ENCODE measurements around the gene UBA6. TPM values are rescaled to one million over a fixed set of nuclear protein-coding genes. Genes with fewer than 3 reads are reported as not detected.

The UBA6 gene
- total and polyA plus RNA-seq, 2 of the 4 experiments (the other 2 are of a cell fraction) = 29.2 to 268 TPM

GRCh38 chr4:67659065-67659464 is 41.9 kb downstream of the UBA6 start:
- in situ Hi-C loops (cut with MboI; ENCODE audit: low sequenced_read_pairs) = no loop called here
- H3K9me3 ChIP-seq (ENCODE audit: control insufficient read depth, insufficient read depth, low read length) = peaks cover 3% of the 10 kb centered on the region; the same call in 1 of the 2 replicates
- BruUV-seq (replicated peaks) = no TSS peak
- no peaks in the 10 kb centered on the region for H3K4me1 ChIP-seq (ENCODE audit: control insufficient read depth, insufficient read depth, low read length)
- POLR2A ChIA-PET (ENCODE audit: unreplicated experiment) = no interaction called here
- no peak overlapping the region for H3K27ac ChIP-seq (ENCODE audit: insufficient read depth, low read length)
- no peak overlapping the region for H2BK5ac ChIP-seq (ENCODE audit: low read depth, low read length, poor library complexity, severe bottlenecking)
- no peak overlapping the region for H3K9ac ChIP-seq (ENCODE audit: low read depth, low read length)
- no peaks in the 10 kb centered on the region for H3K27me3 ChIP-seq (ENCODE audit: control insufficient read depth, insufficient read depth, low read length)
- intact Hi-C loops (cut with micrococcal nuclease) = no loop called here
- no peak overlapping the region for H2AFZ ChIP-seq (replicated peaks; ENCODE audit: low read length, poor library complexity)
- H3K4me3 ChIP-seq (ENCODE audit: insufficient read depth, low read depth, low read length) = no peak overlapping the region
- H2BK120ac ChIP-seq (ENCODE audit: low read depth, low read length) = no peak overlapping the region
- no peak overlapping the region for H2AK5ac ChIP-seq (ENCODE audit: low read depth, low read length)
- no peak overlapping the region for H3K4me2 ChIP-seq (ENCODE audit: low read depth, low read length)
- H2AK9ac ChIP-seq (replicated peaks; ENCODE audit: low read depth, low read length, poor library complexity) = no peak overlapping the region
- TF ChIP-seq POLR2A (IDR thresholded peaks at IDR 0.05; ENCODE audit: low read depth, low read length) (no peak), BHLHE40 (IDR thresholded peaks at IDR 0.05; ENCODE audit: low read depth, low read length) (no peak), RCOR1 (IDR thresholded peaks at IDR 0.05; ENCODE audit: insufficient replicate concordance, low read length) (no peak), CHD1 (IDR thresholded peaks at IDR 0.05; ENCODE audit: low read depth, low read length) (no peak), NFE2L2 (IDR thresholded peaks at IDR 0.05; ENCODE audit: low read depth, low read length) (no peak), CEBPB (IDR thresholded peaks at IDR 0.05; ENCODE audit: low read depth, low read length) (no peak), FOS (IDR thresholded peaks at IDR 0.05; ENCODE audit: low read depth, low read length) (no peak), CTCF (conservative IDR thresholded peaks at IDR 0.05; ENCODE audit: low read depth, low read length) (no peak), MAZ (IDR thresholded peaks at IDR 0.05; ENCODE audit: borderline replicate concordance, low read depth, low read length) (no peak)
- no peaks in the 10 kb centered on the region for H3K9me1 ChIP-seq (ENCODE audit: insufficient read depth, low read length)
- ATAC-seq (ENCODE audit: low read depth) (no peak), DNase-seq (no peak)
- H4K91ac ChIP-seq (ENCODE audit: insufficient read depth, low read depth, low read length) = no peak overlapping the region
- 0 out of 2 replicates have a peak overlapping the region, but pooled peaks have one; percentile 11 for H3K56ac ChIP-seq (ENCODE audit: extremely low read depth, insufficient read depth, low read length)
- H2BK15ac ChIP-seq (ENCODE audit: low read depth, low read length) = no peak overlapping the region
- peaks cover 0 to 4% of the 10 kb centered on the region in 2 experiments; a peak in 1 of 4 replicates for H3K79me1 ChIP-seq (ENCODE audit: low read depth in 1 of 2, low read length in 2 of 2)
- H4K8ac ChIP-seq (ENCODE audit: low read depth in 2 of 2, low read length in 2 of 2) = no peak overlapping the region
- H3K18ac ChIP-seq (ENCODE audit: low read depth, low read length) = no peak overlapping the region
- no peak overlapping the region for H3K4ac ChIP-seq (ENCODE audit: low read depth, low read length)
- H4K5ac ChIP-seq (ENCODE audit: low read depth, low read length) = no peak overlapping the region
- H2BK20ac ChIP-seq (ENCODE audit: low read depth, low read length) = no peak overlapping the region
- peaks cover 20% of the 10 kb centered on the region for H3K36me3 ChIP-seq (ENCODE audit: control insufficient read depth, insufficient read depth, low read length)
- no peak overlapping the region for H3K14ac ChIP-seq (replicated peaks; ENCODE audit: low read depth, low read length)
- 100% methylated on average over 1 of the region's 2 CpGs; no CpG with 5 or more reads in 1 of the 2 experiments for WGBS, 2 experiments (ENCODE audit: extremely low coverage in 2 of 2, insufficient read length in 1 of 2)
- dilution Hi-C loops (cut with HindIII; ENCODE audit: low sequenced_read_pairs, unreplicated experiment) = no loop called here
- CTCF ChIA-PET = no interaction called here
- no peak overlapping the region for H3K23ac ChIP-seq (ENCODE audit: low read depth, low read length)
- H4K20me1 ChIP-seq (ENCODE audit: insufficient read depth, low read length) = no peaks in the 10 kb centered on the region
